H1 (cell line): ENCODE data around the gene TRIM67. TPM values are rescaled to one million over a fixed set of nuclear protein-coding genes. Genes with fewer than 3 reads are reported as not detected.

Experiments used
- CHD7 ChIP-seq: fragments of 300-600 bp; sonication (generic); IDR thresholded peaks from 2 replicates; pipeline ENCODE4 v1.7.1; 2012; ENCODE audit warnings: low read length, moderate library complexity, mild to moderate bottlenecking, inconsistent platforms; ENCODE audit not compliant: insufficient replicate concordance
- TEAD4 ChIP-seq: IDR thresholded peaks from 2 replicates; pipeline ENCODE4 v1.6.1; 2012; ENCODE audit warnings: low read depth, low read length, inconsistent platforms, mixed read lengths
- polyA plus RNA-seq, 7 experiments: library from polyadenylated mRNA; depleted of rRNA in 3 of 7; stranded (reverse) in 5 of 7; unstranded in 2 of 7; fragments of >200 nt in 5 of 7; fragments of 200-250 nt in 2 of 7; gene quantifications; 1 replicate in 5 of 7; 2 replicates in 1 of 7; 4 replicates in 1 of 7; pipeline versions ENCODE4 v1.2.1 to v1.2.3, GENCODE V29; 2011 to 2013; ENCODE audit warnings: missing spikeins in 2 of 7, mixed read lengths in 2 of 7
- total RNA-seq: library from RNA; stranded (reverse); fragmentation: NEBNext Ultra II Directional; extraction: Animal tissue kit (Norgen Biotek cat#: 25700); gene quantifications from 2 replicates; pipeline ENCODE4 v1.2.1, GENCODE V29; 2021

Gene TRIM67
- total and polyA plus RNA-seq, 2 of the 8 experiments (the other 6 are each of a cell fraction or from before 2014, with no cell fraction given), result under 0.01 TPM; not detected in 1

DNA sequence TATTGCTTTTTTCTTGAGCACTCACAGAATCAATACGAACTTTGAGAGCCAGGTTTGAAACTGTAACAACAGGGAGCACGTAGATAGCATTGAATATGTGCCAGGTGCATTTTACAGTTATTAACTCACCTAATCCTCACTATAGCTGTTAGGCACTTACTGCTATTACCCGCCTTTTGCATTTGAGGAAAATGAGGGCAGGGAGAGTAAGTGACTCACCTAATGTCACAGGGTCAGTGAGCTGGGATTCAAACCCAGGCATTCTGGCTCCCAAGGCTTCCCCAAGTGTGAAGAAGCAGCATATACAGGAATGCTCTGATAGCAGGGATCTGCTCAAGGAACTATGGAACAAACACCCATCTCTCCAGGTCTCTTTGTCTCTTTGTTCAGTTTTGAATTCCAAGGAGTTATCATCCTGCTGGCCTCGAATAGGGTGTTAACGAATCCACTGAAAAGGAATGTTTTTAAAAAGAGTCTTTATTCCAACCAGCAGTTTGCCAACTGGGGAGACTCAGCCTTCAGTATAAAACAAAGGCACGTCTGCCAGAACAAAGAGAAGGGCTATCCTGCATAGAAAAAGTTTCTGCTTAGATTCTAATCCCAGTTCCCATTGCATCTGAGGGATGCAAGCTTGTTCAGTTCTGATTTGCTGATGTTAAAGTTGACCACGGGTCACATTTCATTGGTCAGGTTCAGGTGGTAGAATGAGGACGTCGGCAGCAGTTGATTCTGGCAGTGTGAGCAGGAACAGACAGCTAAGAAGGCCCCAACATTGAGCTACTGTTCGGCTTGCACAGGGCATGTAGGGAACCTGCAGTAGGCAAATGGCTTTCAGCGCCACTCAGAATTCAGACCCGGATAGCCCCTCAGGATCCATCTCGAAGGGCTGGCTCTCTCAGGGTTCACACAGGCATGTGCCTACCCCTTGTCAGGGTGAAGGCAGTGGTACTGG, 22.1 kb downstream of the TRIM67 start (continued):
- no peak for TF ChIP-seq CHD7
- TF ChIP-seq TEAD4, result peak; percentile 8; the same call in 1 of the 2 replicates
